Measurements from ENCODE around the gene KHSRP.

The KHSRP gene

DNA sequence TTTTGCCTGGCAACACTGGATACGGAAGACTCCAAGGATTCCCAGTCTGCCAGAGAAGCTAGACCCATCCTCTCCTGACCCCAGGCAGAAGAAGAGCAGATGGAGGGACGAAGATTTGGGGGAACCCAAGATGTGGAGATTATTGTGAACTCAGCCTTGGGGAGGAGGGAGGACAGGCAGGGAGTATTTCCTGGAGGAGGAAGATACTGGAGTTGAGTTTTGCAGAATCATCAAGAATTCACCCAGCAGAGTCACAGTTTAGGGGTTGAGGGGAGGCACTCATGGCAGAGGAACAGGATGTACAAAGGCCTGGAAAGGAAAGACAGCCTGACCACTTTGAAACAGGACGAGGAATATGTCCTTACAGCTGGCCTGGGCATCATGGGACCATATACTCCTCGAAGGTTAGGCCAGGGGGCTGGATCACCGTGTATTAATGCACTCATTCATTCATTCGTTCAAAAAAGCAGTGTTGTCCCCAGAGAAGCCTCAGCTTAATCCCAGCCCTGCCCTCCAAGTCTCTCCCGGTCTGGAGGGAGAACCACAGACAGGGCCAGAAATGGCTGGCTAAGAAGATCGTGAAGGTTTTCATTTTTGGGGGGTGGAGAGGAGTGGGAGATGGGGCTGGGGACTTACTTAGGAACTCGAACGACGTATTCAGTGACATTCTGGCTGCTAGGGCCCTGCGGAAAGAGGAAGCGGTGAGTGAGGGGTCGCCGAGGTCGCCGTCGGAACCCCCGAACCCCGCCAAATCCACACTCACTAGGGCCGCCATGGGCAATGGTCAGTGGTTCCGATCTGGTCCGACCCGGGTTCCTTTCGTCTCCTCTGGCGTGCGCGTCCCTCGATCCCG is 32.2 kb downstream of the KHSRP start:
- no peak for DNase-seq (ENCODE audit: low spot score)

DNA sequence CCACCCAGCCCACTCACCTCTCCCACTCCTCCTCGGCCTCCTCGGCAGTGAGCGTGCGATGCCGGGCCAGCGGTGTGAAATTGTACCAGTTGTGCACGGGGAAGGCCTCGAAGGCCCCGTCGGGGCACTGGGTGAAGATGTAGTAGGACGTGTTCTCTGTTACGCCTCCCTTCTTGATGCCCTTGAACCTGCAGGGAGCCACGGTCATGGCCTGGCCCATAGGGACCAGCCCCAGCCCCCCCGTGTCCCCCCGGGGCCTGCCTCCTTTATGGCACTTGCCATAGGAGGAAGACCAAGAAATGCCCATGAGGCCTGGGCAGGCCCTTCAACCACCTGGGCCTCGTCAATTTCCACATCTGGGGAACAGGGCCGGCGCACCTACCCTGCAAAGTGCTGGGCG is 37.2 kb downstream of the KHSRP start:
- no peak for DNase-seq (ENCODE audit: low spot score)

DNA sequence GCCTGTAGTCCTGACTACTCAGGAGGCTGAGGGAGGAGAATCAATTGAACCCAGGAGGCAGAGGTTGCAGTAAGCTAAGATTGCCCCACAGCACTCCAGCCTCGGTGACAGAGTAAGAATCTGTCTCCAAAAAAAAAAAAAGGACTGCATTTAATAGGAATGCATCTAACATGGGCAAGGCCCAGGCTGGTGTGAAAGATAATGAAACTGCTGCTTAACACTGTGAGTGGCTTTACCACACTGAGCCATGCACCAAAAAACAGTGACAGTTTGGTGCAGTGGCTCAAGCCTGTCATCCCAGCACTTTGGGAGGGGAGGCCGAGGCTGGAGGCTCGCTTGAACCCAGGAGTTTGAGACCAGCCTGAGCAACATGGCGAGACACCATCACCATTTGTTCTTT is 40.2 kb downstream of the KHSRP start:
- DNase-seq (ENCODE audit: low spot score), result no peak

DNA sequence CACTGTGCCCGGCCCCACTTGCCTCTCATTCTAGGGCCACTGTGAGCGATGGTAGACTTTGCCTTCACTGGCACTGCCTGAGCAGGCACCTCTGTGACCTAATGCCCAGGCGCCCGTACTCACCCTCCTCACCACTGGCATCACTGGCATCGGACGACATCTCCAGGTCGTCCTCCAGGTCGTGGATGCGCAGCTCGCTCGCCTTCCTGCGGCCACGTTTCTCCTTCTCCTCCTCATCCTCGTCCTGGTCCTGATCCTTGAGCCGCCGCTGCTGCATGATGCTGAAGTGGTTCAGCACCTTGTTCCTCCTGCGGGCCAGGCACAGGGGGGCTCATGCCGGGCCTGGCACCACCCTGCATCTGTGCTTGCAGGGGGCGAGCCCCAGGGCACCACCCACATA is 41.4 kb downstream of the KHSRP start:
- no peak for DNase-seq (ENCODE audit: low spot score)

DNA sequence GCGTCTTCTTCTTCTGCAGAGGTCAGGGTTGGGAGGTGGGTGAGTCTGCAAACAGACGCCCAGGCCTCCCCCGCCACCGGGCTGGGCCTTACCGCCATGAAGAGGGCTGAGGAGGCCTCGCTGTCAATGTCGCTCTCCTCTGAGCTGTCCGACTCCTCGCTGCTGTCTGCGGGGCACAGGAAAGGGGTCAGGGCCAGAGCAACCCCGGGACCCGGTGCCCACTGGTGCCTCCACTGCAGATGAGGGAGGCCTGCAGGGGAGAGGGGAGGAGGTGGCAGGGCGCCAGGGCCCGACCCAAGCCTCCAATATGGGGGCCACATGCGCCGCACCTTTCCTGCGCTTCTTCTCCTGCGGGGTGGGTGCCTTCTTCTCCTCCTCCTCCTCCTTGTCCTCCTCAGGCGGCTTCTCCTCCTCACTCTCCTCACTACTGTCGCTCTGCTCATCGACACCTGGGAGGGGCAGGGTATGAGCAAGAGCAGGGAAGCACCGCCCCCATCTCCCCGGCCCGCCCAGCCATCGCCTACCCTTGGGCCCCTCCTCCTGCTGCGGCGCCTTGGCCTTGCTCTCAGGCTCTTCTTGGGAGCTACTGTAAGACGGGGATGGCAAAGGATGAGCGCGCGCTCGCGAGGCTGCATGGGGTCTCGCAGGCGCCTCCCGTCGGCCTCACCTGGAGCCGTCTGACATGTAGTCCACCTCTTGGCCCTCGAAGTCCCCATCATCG is 43.4 kb downstream of the KHSRP start:
- no peak for DNase-seq (ENCODE audit: low spot score)

DNA sequence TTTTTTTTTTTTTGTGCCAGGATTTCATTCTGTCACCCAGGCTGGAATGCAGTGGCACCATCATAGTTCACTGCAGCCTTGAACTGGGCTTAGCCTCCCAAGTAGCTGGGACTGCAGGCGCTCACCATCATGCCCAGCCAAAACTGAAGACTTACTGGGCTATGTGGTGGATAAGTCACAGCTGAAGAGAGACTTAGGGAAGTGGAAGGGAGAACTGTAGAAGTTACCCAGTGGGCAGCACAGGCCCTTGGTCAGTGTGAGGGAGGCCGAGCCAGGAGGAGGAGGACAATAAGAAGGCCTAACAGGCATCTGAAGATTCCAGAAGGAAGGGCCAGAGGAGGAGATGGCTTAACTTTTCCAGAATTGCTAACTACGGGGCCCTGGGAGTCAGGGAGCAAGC is 44.9 kb downstream of the KHSRP start:
- no peak for DNase-seq (ENCODE audit: low spot score)

DNA sequence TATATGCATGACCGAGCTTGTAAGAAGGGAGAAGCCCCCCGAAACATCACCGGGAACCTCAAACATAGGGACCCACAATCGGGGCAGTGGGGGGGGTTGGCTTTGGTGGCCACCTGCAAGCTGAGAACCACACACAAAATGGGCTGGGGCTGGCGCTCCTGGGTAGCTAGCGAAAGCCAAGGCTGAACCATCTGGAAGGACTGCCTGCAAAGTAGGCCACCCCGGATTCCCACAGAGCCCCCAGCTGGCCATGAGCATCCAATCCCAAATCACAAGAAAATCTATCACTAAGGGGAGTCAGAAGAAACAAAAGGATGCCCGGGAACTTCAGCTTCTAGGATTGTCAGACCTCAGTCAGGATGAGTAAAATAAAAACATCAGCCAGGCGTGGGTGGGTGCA is 46.1 kb downstream of the KHSRP start:
- no peak for DNase-seq (ENCODE audit: low spot score)

DNA sequence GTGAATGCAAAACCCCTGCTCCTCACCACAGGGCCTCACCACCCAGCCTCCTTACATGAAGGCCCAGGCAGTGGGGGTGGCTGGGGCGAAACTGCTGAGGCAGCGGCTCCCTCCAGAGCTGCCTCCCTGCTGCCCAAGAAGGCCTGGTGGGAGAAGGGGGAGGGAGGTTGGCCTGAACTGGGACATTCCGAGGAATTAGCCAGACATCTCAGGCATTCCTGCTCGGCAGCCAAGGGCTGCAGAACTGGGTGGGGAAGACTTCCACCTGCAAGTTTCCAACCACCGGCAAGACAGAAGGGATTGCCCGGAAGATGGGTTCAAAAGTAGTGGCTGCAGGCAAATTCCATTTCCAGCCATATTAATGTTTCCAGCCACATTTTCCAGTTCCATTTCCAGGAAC is 46.6 kb downstream of the KHSRP start:
- DNase-seq (ENCODE audit: low spot score), result no peak

DNA sequence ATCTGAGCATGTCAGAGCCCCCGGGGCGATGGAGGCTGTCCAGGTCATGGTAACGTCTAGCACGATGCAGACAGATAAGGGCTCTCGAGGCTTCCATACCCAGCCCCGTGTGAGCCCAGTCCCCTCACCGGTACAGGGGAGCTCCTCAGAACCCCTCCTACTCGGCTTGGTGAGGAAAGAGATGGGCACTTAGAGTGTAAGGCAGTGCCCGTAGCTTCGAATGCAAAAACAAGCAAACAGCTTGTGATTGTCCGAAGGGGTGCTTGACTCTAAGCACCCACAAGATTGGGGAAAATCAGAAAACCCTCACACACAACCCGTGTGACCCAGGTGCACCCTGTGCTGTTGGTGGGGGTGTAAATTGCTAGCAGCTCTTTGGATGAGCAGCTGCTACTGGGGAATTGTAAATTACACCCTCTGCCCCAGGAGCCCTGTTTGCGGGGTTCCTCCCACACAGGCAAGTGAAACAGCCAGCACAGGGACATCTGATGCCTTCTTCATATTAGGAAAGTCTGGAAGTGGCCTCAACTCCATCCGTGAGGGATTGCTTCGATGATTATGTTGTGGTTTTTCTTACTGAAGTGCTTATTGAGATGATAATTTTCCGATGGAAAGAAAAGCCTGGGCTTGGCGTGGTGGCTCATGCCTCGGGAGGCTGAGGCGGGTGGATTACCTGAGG is 48.0 kb downstream of the KHSRP start:
- no peak for DNase-seq (ENCODE audit: low spot score)

DNA sequence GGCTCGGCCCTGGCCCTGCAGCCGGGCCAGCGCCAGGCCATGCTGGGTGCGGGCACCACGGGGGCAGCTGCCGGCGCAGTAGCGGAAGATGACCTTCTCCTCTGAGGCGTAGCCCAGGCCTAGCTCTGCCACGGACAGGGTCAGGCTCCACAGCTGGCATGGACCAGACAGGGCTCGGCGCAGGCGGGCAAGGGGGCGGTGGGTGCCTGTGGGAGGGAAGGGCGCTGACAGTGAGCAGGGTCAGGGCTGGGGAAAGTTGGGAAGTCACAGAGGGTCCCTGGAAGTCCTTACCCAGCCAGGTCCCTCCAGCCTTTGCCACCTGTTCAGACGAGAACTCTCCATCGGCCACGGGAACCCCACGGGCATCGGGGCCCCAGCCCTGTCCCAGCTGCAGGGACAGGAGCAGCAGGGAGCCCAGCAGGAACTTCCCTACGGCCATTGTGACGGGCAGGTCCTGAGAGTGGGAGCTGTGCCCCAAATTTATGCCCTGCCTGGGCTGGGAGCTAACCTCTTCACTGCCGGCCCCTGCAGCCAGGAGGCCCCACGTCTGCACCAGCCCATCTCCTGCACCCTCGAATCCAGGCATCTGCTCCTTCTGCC is 49.1 kb downstream of the KHSRP start, which contains the start of gene PSPN:
Gene PSPN, minus strand, starts transcription at position 523 of the 600 bp plus-strand sequence. Its CDS starts 84 bp downstream, at position 439.
- DNase-seq (ENCODE audit: low spot score), result no peak

DNA sequence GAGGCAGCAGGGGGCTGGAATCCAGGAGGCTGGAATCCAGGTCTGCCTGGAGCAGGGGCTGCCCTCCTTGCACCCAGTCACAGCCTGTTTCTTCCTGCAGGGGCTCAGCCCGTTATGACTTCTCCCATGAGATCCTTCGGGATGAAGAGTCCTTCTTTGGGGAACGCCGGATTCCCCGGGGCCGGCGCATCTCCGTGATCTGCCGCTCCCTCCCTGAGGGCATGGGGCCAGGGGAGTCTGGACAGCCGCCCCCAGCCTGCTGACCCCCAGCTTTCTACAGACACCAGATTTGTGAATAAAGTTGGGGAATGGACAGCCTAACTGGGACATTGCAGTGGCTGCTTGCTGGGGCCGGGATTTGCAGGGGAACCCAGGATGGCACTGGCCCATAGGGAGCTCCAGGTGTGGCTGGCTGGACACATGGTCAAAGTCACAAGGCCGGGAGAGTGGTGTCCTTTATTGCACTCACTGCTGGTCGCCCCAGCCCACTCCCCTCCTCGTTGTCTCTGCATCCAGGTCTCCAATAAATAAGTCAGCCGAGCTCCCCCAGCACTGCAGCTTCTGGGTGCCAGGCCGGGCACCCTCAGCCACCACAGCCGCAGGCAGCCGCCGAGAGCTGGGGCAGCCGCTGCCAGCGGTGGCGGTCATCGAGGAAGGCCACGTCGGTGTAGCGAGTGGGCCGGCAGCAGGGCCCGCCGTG is 49.8 kb downstream of the KHSRP start:
- no peak for DNase-seq (ENCODE audit: low spot score)

DNA sequence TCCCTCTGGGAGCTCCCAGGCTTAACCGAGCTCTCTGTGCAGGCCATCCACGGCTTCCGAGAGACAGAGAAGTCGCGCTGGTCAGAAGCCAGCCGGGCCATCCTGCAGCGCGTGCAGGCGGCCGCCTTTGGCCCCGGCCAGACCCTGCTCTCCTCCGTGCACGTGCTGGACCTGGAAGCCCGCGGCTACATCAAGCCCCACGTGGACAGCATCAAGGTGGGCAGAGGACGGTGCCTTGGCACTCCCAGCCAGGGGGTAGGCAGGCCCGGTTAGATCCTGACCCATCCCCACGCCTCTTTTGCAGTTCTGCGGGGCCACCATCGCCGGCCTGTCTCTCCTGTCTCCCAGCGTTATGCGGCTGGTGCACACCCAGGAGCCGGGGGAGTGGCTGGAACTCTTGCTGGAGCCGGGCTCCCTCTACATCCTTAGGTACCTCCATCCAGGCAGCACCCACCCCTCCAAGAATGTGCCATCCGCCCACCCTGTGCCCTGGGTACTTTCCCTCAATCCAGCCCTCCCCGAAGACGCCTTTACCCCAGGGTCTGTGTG is 50.4 kb downstream of the KHSRP start:
- no peak for DNase-seq (ENCODE audit: low spot score)

DNA sequence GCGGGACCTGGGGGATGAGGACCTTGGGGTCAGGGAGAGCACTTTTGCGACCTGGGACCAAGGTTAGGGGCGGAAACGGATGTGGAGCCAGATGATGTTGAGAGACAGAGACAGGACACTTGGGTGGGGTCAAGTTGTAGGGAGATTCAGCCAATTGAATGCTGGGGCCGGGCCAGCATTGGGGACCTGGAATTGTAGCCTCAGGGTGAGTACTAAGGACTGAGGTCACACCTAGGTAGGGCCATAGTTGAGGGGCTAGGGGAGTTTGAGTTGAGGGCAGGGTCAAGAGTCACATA is 50.9 kb downstream of the KHSRP start:
- DNase-seq (ENCODE audit: low spot score), result no peak

DNA sequence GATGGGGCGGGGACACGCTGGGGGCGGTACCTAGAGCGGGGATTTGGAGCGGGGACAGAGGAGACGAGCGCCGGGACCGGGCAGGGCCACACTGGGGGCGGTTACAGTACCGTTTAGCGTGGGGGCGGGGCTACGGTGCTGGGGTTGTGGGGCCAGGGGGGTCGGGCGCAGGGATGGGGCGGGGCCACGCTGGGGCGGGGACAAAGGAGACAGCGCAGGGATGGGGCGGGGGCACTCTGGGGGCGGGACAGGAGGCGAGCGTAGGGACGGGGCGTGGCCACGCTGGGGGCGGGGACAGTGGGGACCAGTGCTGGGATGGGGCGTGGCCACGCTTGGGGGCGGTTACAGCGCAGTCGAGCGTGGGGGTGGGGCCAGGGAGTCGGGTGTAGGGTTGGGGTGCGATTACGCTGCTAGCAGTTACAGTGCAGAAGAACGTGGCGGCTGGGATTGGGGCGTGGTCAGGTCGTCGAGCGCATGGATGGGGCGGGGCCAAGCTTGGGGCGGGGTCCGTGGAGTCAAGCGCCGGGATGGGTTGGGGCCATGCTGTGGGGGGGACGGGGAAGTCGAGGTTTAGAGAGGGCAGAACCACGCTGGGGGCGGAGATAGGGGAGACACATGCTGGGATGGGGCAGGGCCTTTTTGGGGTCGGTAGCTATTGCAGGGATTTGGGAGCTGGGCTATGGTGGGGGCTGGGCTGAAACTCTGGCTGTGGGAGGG is 51.4 kb downstream of the KHSRP start:
- peak; percentile 98 for DNase-seq (ENCODE audit: low spot score)

DNA sequence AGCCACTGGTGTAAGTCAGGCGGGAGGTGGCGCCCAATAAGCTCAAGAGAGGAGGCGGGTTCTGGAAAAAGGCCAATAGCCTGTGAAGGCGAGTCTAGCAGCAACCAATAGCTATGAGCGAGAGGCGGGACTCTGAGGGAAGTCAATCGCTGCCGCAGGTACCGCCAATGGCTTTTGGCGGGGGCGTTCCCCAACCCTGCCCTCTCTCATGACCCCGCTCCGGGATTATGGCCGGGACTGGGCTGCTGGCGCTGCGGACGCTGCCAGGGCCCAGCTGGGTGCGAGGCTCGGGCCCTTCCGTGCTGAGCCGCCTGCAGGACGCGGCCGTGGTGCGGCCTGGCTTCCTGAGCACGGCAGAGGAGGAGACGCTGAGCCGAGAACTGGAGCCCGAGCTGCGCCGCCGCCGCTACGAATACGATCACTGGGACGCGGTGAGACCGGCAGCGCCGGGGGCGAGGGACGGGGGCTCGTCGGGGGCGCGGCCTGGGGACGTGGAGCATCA is 52.0 kb downstream of the KHSRP start, which contains the start of gene ALKBH7:
Gene ALKBH7, plus strand, starts transcription at position 201 of the 502 bp plus-strand sequence. Its CDS starts 27 bp downstream, at position 228.
- peak; percentile 99 for DNase-seq (ENCODE audit: low spot score)

DNA sequence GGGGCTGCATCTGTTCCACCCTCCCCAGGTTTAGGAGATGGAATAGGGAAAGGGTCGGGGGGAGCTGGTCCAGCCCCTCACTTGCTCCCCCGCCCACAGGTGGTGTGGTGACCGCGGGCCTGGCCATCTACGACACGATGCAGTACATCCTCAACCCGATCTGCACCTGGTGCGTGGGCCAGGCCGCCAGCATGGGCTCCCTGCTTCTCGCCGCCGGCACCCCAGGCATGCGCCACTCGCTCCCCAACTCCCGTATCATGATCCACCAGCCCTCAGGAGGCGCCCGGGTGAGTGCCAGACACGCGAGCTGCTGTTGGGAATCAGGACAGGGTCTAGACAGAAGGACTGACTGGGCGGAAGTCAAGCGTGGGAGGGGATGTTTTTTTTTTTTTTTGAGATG is 60.3 kb downstream of the KHSRP start:
- DNase-seq (ENCODE audit: low spot score), result no peak

Measured in CD4-positive, alpha-beta T cell treated with Interleukin-6 at 100 ng/mL for 8 hours (primary cell).